Thyroid gland (tissue), 4 donors: ENCODE data around the gene GCK. TPM values are rescaled to one million over a fixed set of nuclear protein-coding genes. Genes with fewer than 3 reads are reported as not detected.
A peak's percentile ranks its signal among the peaks of the same experiment; 100 is the strongest.

Experiments used
- DNase-seq, 2 donors: peaks; one replicate each; pipeline ENCODE4 v3.0.0-alpha.2; 2019
- H3K27ac ChIP-seq, 3 donors: fragments of 200-600 bp; sonication (generic); 1 replicate in 2 of 3; 2 replicates in 1 of 3; pipeline ENCODE4 v1.5.1; 2016 to 2019; ENCODE audit warnings: mild to moderate bottlenecking in 1 of 3, moderate library complexity in 1 of 3
- H3K27me3 ChIP-seq: fragments of 200-600 bp; sonication (generic); one replicate; pipeline ENCODE4 v1.5.1; 2019
- H3K36me3 ChIP-seq, 2 donors: fragments of 200-600 bp; sonication (generic); one replicate each; pipeline ENCODE4 v1.5.1; 2016 to 2019
- H3K4me1 ChIP-seq, 2 donors: fragments of 200-600 bp; sonication (generic); one replicate each; pipeline ENCODE4 v1.5.1; 2017 to 2019
- H3K4me3 ChIP-seq, 3 donors: fragments of 200-600 bp; sonication (generic); replicated peaks in 1 of 3; 1 replicate in 2 of 3; 2 replicates in 1 of 3; pipeline ENCODE4 v1.5.1; 2016; ENCODE audit warnings: mild to moderate bottlenecking in 1 of 3
- H3K9me3 ChIP-seq: fragments of 200-600 bp; sonication (generic); one replicate; pipeline ENCODE4 v1.5.1; 2017
- POLR2A ChIP-seq, 2 donors: fragments of 450-650 bp; IDR thresholded peaks; one replicate each; pipeline ENCODE4 v1.6.1; 2017; ENCODE audit warnings: antibody characterized with exemption in 2 of 2, mild to moderate bottlenecking in 2 of 2, moderate library complexity in 1 of 2
- WGBS, 2 donors: methylation state at CpG; one replicate each; pipeline ENCODE4 v1.1.5; 2017; 5-methylcytosine and 5-hydroxymethylcytosine counted together
- intact Hi-C: fragments of 100-400 bp; cut with DNase I; formaldehyde crosslinking; loops from one replicate; pipeline ENCODE4 v1.15.1; 2023
- total RNA-seq, 4 donors: library from RNA; depleted of rRNA; stranded (reverse); fragments of >200 nt; gene quantifications; one replicate each; pipeline ENCODE4 v1.2.3, GENCODE V29; 2016
- TF ChIP-seq, protein P1 (sequence below), 6 experiments: fragments of 200-600 bp in 3 of 6; fragments of 450-650 bp in 3 of 6; sonication (generic) in 3 of 6; IDR thresholded peaks; one replicate each; pipeline ENCODE4 v1.5.1; 2016 to 2019; ENCODE audit warnings: antibody characterized with exemption in 6 of 6, mild to moderate bottlenecking in 2 of 6, inconsistent platforms in 1 of 6, moderate library complexity in 1 of 6

The GCK gene
- total RNA-seq, 4 donors from 2014 or later: 0.22 to 0.73 TPM; not detected in 2

DNA sequence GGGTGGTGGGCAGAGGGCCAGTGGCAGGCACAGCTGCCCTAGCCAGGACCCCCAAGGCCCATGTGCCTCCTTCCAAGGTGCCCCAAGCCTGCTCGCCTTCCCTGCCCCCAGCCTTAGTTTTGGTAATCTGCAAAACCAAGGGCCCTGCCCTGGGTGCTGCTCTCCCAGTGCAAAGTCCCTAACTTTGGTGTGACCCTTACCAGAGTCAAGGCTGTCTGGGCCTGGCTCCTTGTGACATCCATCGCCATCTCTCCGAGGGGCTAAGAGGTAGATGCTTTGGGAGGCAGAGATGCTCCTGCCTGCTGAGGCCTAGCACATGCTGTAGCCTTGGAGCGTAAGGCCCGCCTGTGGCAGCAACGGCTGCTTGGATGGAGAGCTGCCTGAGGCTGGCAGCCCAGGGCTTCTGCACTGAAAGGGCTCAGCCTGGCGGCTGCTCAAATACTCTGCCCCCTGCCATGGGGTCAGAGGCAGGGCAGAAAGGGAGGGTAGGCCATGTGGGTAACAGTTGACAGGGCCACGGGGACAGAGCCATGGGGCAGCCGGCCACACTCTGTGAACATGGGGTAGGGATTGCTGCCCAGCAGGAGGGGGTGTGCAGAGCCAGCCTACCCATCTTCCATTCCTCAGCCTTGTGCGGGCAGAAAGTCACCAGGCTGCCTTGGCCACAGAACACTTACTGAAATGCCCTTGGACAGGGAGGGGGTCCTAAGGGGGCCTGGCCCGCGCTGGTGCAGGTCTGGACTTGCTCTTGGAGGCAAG, 30.2 kb downstream of the GCK start:
- no peak for TF ChIP-seq POLR2A (IDR thresholded peaks at IDR 0.05)
- TF ChIP-seq, protein P1, sequence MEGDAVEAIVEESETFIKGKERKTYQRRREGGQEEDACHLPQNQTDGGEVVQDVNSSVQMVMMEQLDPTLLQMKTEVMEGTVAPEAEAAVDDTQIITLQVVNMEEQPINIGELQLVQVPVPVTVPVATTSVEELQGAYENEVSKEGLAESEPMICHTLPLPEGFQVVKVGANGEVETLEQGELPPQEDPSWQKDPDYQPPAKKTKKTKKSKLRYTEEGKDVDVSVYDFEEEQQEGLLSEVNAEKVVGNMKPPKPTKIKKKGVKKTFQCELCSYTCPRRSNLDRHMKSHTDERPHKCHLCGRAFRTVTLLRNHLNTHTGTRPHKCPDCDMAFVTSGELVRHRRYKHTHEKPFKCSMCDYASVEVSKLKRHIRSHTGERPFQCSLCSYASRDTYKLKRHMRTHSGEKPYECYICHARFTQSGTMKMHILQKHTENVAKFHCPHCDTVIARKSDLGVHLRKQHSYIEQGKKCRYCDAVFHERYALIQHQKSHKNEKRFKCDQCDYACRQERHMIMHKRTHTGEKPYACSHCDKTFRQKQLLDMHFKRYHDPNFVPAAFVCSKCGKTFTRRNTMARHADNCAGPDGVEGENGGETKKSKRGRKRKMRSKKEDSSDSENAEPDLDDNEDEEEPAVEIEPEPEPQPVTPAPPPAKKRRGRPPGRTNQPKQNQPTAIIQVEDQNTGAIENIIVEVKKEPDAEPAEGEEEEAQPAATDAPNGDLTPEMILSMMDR (IDR thresholded peaks at IDR 0.05): no peak
- intact Hi-C loops: no loop called here
- no peak for DNase-seq
- peak overlapping the region; percentile 6 to 35 (median 31) for H3K27ac ChIP-seq
- no peaks in the 10 kb centered on the region for H3K27me3 ChIP-seq
- H3K36me3 ChIP-seq: no peaks in the 10 kb centered on the region
- H3K4me3 ChIP-seq: no peak overlapping the region
- H3K4me1 ChIP-seq: peaks cover 8 to 31% of the 10 kb centered on the region in 2 donors
- H3K9me3 ChIP-seq: no peaks in the 10 kb centered on the region
- WGBS, 2 donors: 90 to 96% methylated on average over 4 to 8 of the region's 12 CpGs

DNA sequence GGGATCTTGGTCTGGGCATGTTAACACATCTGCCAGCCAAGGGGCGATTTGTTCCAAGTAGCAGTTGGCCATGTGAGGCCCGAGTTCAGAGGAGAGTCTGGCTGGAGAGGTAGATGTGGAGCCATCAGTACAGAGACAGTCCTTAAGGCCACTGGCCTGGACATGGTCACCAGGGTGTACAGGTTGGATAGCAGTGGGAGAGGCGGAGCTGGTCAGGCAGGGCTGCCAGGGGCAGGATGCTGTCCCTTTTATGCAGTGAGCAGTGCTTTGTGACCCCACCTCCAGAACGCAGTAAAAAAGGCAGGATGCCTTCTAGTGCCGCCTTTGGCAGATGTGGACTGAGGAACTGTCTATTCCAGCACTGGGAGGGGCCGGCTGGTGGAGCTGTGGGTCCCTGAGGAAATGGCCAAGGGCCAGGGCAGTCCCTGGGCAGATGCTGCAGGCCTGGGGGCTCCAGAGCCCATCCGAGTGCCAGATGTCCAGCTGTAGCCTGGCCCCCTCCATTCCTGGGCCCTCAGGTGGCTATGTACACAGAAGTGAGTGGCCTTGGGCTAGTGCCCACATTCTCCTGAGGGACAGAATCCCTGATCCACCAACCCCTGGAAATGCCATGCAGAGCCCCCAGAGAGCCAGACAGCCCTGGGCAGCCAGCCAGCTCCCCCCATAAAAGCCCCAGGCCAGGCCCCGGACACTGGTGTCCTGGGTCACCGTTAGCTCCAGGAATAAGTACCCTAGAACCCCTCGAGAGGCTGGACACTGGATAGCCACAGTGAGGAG, 31.0 kb downstream of the GCK start:
- intact Hi-C loops: no loop called here
- H3K4me1 ChIP-seq: peaks cover 8 to 29% of the 10 kb centered on the region in 2 donors
- no peak overlapping the region for H3K4me3 ChIP-seq
- H3K36me3 ChIP-seq: no peaks in the 10 kb centered on the region
- TF ChIP-seq, protein P1 (IDR thresholded peaks at IDR 0.05): no peak
- TF ChIP-seq POLR2A (IDR thresholded peaks at IDR 0.05): no peak
- no peaks in the 10 kb centered on the region for H3K27me3 ChIP-seq
- H3K27ac ChIP-seq: peak overlapping the region in 1 of 3 donors; percentile 24
- WGBS, 2 donors: 76 to 84% methylated on average over 2 to 10 of the region's 10 CpGs
- H3K9me3 ChIP-seq: no peaks in the 10 kb centered on the region
- no peak for DNase-seq

DNA sequence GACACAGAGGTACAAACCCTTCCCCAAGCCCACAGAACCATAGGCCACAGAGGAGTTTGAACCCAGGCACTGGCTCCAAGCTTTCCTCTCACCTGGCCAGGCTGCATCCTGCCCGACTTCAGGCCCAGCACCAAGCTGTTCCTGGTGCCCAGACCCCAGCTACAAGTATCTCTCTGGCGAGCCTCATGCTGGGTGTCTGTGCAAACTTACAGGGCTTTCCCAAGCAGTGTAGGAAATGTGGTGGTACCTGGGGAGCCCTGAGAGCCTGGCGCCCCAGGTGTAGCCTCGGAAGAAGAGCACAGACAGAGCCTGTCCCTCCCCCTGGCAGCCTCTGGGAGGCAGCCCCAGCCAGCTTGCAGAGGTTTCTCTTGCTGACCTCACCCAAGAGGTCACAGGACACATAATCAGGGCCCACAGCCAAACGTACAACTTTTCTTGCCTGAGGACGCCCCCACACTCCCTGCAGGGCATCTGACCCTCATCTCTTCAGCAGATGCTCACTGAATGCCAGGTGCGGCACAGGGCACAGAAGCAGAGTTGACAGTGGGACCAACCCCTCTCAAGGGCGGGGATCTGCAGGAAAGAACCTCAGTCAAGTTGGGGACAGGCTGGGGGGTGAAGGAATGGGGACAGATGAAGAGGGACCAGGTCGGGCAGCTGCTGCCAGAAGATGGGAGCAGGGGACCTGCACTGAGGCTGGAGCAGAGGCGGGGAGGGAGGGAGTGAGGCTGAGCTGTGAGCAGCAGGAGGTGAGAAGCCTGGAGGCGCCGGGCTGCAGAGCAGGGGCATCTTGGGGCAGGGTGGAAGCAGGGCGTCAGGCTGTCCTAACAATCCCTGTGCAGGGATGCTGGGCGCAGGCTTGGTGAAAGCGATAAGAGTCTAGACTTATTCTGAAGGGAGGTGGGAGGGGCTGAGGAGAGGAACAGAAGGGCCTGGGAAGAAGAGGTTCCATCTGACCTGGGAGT, 31.8 kb downstream of the GCK start:
- DNase-seq: no peak
- no peaks in the 10 kb centered on the region for H3K36me3 ChIP-seq
- H3K9me3 ChIP-seq: no peaks in the 10 kb centered on the region
- H3K27me3 ChIP-seq: no peaks in the 10 kb centered on the region
- no peak overlapping the region for H3K27ac ChIP-seq
- H3K4me1 ChIP-seq: peaks cover 8 to 25% of the 10 kb centered on the region in 2 donors
- intact Hi-C loops: no loop called here
- WGBS, 2 donors: 87 to 88% methylated on average over 13 to 15 of the region's 15 CpGs
- TF ChIP-seq, protein P1 (IDR thresholded peaks at IDR 0.05): no peak
- no peak for TF ChIP-seq POLR2A (IDR thresholded peaks at IDR 0.05)
- no peak overlapping the region for H3K4me3 ChIP-seq

DNA sequence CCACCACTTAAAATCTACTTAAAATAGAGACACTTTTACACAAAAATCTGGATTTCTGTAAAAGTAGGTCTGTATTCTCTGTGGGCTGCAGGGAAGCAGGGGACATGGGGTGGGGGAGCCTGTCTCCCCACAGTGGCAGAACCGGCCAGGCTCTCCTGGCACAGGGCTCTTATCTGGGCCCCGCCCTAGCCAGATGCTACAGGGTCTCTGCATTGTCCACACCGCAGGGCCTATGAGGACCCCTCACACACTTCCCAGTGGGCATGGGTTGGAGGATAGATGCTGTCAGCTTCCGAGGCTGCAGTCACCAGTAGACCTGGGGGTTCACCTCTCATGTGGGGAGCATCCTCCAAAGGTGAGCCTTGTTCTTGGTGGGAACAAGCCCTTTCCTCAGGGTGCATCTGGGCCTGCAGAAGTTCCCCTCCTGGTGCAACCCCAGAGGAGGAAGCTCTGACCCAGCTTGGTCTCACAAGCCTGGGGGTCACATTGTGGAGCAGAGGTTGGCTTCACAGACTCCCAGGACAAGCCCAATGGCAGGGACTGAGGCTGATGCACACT, 32.7 kb downstream of the GCK start:
- H3K27me3 ChIP-seq: no peaks in the 10 kb centered on the region
- intact Hi-C loops: no loop called here
- H3K4me1 ChIP-seq: peaks cover 8 to 25% of the 10 kb centered on the region in 2 donors
- no peak overlapping the region for H3K4me3 ChIP-seq
- H3K27ac ChIP-seq: no peak overlapping the region
- H3K36me3 ChIP-seq: no peaks in the 10 kb centered on the region
- WGBS, 2 donors: 80 to 86% methylated on average over 4 of the region's 4 CpGs
- no peak for DNase-seq
- TF ChIP-seq, protein P1 (IDR thresholded peaks at IDR 0.05): no peak
- no peak for TF ChIP-seq POLR2A (IDR thresholded peaks at IDR 0.05)
- H3K9me3 ChIP-seq: no peaks in the 10 kb centered on the region
